GM12878 (cell line): ENCODE results near the gene PRICKLE3. TPM values are rescaled to one million over a fixed set of nuclear protein-coding genes. Genes with fewer than 3 reads are reported as not detected.

Experiments used
- ATF7 ChIP-seq: fragments of 450-650 bp; IDR thresholded peaks from 2 replicates; pipeline ENCODE4 v1.6.1; 2016; ENCODE audit warnings: low read depth, mild to moderate bottlenecking
- CBX3 ChIP-seq: fragments of 200-600 bp; sonication (generic); IDR thresholded peaks from 2 replicates; pipeline ENCODE4 v1.6.1; 2016; ENCODE audit warnings: low read depth, borderline replicate concordance
- CEBPZ ChIP-seq: fragments of 150-350 bp; IDR thresholded peaks from 2 replicates; pipeline ENCODE4 v1.6.1; 2016; ENCODE audit warnings: low read depth, low read length
- CHD1 ChIP-seq: IDR thresholded peaks from 2 replicates; pipeline ENCODE4 v1.6.1; 2012; ENCODE audit warnings: low read depth, low read length, improper control_type of control experiment
- CHD2 ChIP-seq: IDR thresholded peaks from 2 replicates; pipeline ENCODE4 v1.6.1; 2011; ENCODE audit warnings: low read depth, low read length, improper control_type of control experiment, borderline replicate concordance
- EED ChIP-seq: sonication (generic); IDR thresholded peaks from 2 replicates; pipeline ENCODE4 v1.6.1; 2016; ENCODE audit warnings: antibody characterized with exemption, low read depth
- IKZF2 ChIP-seq, 2 experiments: fragments of 450-650 bp; IDR thresholded peaks; 2 replicates each; pipeline ENCODE4 v1.6.1; 2017; ENCODE audit warnings: mild to moderate bottlenecking in 2 of 2, moderate library complexity in 2 of 2
- JUND ChIP-seq: IDR thresholded peaks from 2 replicates; pipeline ENCODE4 v1.6.1; 2012; ENCODE audit warnings: low read depth, mild to moderate bottlenecking, low read length, improper control_type of control experiment, moderate library complexity
- MEF2B ChIP-seq: fragments of 450-650 bp; IDR thresholded peaks from 2 replicates; pipeline ENCODE4 v1.6.1; 2018; ENCODE audit warnings: mild to moderate bottlenecking, moderate library complexity; ENCODE audit not compliant: partially characterized antibody, poor library complexity, severe bottlenecking
- MLLT1 ChIP-seq: fragments of 450-650 bp; IDR thresholded peaks from 2 replicates; pipeline ENCODE4 v1.6.1; 2016; ENCODE audit warnings: mild to moderate bottlenecking
- NBN ChIP-seq: fragments of 450-650 bp; IDR thresholded peaks from 2 replicates; pipeline ENCODE4 v1.6.1; 2016
- SKIL ChIP-seq: fragments of 450-650 bp; IDR thresholded peaks from 2 replicates; pipeline ENCODE4 v1.6.1; 2017; ENCODE audit warnings: mild to moderate bottlenecking, low read depth, inconsistent platforms; ENCODE audit not compliant: poor library complexity, severe bottlenecking
- SMC3 ChIP-seq: IDR thresholded peaks from 2 replicates; pipeline ENCODE4 v1.6.1; 2011; ENCODE audit warnings: low read length, improper control_type of control experiment, borderline replicate concordance
- SREBF1 ChIP-seq: IDR thresholded peaks from 2 replicates; pipeline ENCODE4 v1.6.1; 2012; ENCODE audit warnings: mild to moderate bottlenecking, low read length
- STAT1 ChIP-seq: fragments of 450-650 bp; conservative IDR thresholded peaks from 2 replicates; pipeline ENCODE4 v1.6.1; 2014; ENCODE audit warnings: antibody characterized with exemption, mild to moderate bottlenecking
- WRNIP1 ChIP-seq: IDR thresholded peaks from 2 replicates; pipeline ENCODE4 v1.6.1; 2011; ENCODE audit warnings: low read depth, low read length, improper control_type of control experiment, borderline replicate concordance
- YBX1 ChIP-seq: fragments of 450-650 bp; IDR thresholded peaks from 2 replicates; pipeline ENCODE4 v1.6.1; 2016; ENCODE audit warnings: antibody characterized with exemption
- ZNF207 ChIP-seq: fragments of 450-650 bp; IDR thresholded peaks from 2 replicates; pipeline ENCODE4 v1.6.1; 2014; ENCODE audit warnings: antibody characterized with exemption, mild to moderate bottlenecking, borderline replicate concordance
- ZNF217 ChIP-seq: fragments of 450-650 bp; IDR thresholded peaks from 2 replicates; pipeline ENCODE4 v1.6.1; 2017; ENCODE audit warnings: antibody characterized with exemption, mild to moderate bottlenecking
- polyA plus RNA-seq, 11 experiments: library from polyadenylated mRNA; depleted of rRNA in 4 of 11; unstranded in 6 of 11; stranded (reverse) in 5 of 11; fragments of >200 nt; fragmentation: Nextera tagmentation in 4 of 11; fragmentation: Illumina TruSeq in 1 of 11; extraction: Ambion mirVana in 4 of 11; extraction: Trizol in 1 of 11; gene quantifications; 1 replicate in 1 of 11; 2 replicates in 10 of 11; pipeline versions ENCODE4 v1.2.1 to v1.2.3, GENCODE V29; 2011 to 2016; ENCODE audit warnings: inconsistent platforms in 2 of 11, missing spikeins in 2 of 11, low read depth in 1 of 11
- total RNA-seq, 4 experiments: library from RNA; depleted of rRNA in 3 of 4; stranded (reverse); fragments of >200 nt in 3 of 4; fragmentation: Illumina TruSeq in 1 of 4; extraction: Trizol in 1 of 4; gene quantifications; 2 replicates each; pipeline versions ENCODE4 v1.2.1 to v1.2.3, GENCODE V29; 2013 to 2021

Gene PRICKLE3
- total and polyA plus RNA-seq, 10 of the 15 experiments (the other 5 are each of a cell fraction or from before 2014, with no cell fraction given), result 0.69 to 17.4 (median 7.6) TPM

GRCh38 chrX:49165901-49166881 is 20.0 kb downstream of the PRICKLE3 start (continued):
- TF ChIP-seq MEF2B (no peak), SREBF1 (peak; percentile 92), SMC3 (no peak), WRNIP1 (no peak), ZNF217 (no peak), CEBPZ (no peak), STAT1 (no peak), CHD1 (peak; percentile 96), MLLT1 (peak; percentile 66; the same call in 1 of the 2 replicates), IKZF2 (IDR thresholded peaks at IDR 0.05) (no peak), CBX3 (no peak), ZNF207 (0 out of 2 replicates have a peak, but pooled peaks have one; percentile 33), EED (no peak), CHD2 (no peak), NBN (peak; percentile 47; the same call in 1 of the 2 replicates), YBX1 (no peak), SKIL (no peak), JUND (peak; percentile 95), ATF7 (peak; percentile 98)
